Natural killer cell treated with Interleukin-12 subunit alpha and Interleukin-12 subunit beta and Interleukin-15 and Interleukin-18, amount 100 ng/mL, for 72 hours (primary cell): Measurements from ENCODE around the gene KCNAB1. TPM values are rescaled to one million over a fixed set of nuclear protein-coding genes. Genes with fewer than 3 reads are reported as not detected.

Source experiments
- ATAC-seq, 2 donors: fragments of 150-1000 bp; cut with Tn5 transposase in 1 of 2; sonication (Bioruptor Pico), chemical (Tn5 transposase) in 1 of 2; 2 replicates each; pipeline ENCODE4 v1.10.0; 2021
- DNase-seq: peaks from one replicate; pipeline ENCODE4 v3.0.0; 2022; ENCODE audit warnings: low spot score
- H3K27ac Mint-ChIP-seq, 2 donors: 1 replicate in 1 of 2; 2 replicates in 1 of 2; pipeline ENCODE4 v1.8.0; 2022; ENCODE audit warnings: mixed read lengths in 2 of 2, mild to moderate bottlenecking in 1 of 2, moderate library complexity in 1 of 2
- H3K27me3 Mint-ChIP-seq, 2 donors: 1 replicate in 1 of 2; 2 replicates in 1 of 2; pipeline ENCODE4 v1.8.0; 2022; ENCODE audit warnings: mixed read lengths in 2 of 2
- H3K36me3 Mint-ChIP-seq: one replicate; pipeline ENCODE4 v1.8.0; 2022; ENCODE audit warnings: mixed read lengths
- H3K4me1 Mint-ChIP-seq, 2 donors: 1 replicate in 1 of 2; 2 replicates in 1 of 2; pipeline ENCODE4 v1.8.0; 2022; ENCODE audit warnings: low read depth in 2 of 2, mixed read lengths in 2 of 2, mild to moderate bottlenecking in 1 of 2
- H3K4me3 Mint-ChIP-seq: one replicate; pipeline ENCODE4 v1.8.0; 2022; ENCODE audit warnings: mixed read lengths
- H3K9me3 Mint-ChIP-seq: 2 replicates; pipeline ENCODE4 v1.8.0; 2022; ENCODE audit warnings: mixed read lengths
- total RNA-seq, 2 donors: library from RNA; stranded (reverse); gene quantifications; one replicate each; pipeline ENCODE4 v1.2.3, GENCODE V29; 2022

KCNAB1 gene
- total RNA-seq, 2 donors from 2014 or later = not detected

GRCh38 chr3:156406393-156406792, 286.0 kb downstream of the KCNAB1 start:
- no peak for DNase-seq
- no peaks in the 10 kb centered on the region for H3K4me1 Mint-ChIP-seq
- H3K27ac Mint-ChIP-seq = no peak overlapping the region
- no peaks in the 10 kb centered on the region for H3K36me3 Mint-ChIP-seq
- no peaks in the 10 kb centered on the region for H3K9me3 Mint-ChIP-seq
- H3K27me3 Mint-ChIP-seq = peaks cover 7 to 33% of the 10 kb centered on the region in 2 donors
- no peak overlapping the region for H3K4me3 Mint-ChIP-seq
- ATAC-seq = peak in 1 of 2 donors; percentile 43

GRCh38 chr3:156407617-156408225, 287.3 kb downstream of the KCNAB1 start:
- H3K27ac Mint-ChIP-seq = no peak overlapping the region
- ATAC-seq (no peak), DNase-seq (no peak)
- H3K4me3 Mint-ChIP-seq = no peak overlapping the region
- H3K27me3 Mint-ChIP-seq = peaks cover 14 to 43% of the 10 kb centered on the region in 2 donors
- H3K4me1 Mint-ChIP-seq = no peaks in the 10 kb centered on the region
- H3K9me3 Mint-ChIP-seq = no peaks in the 10 kb centered on the region
- no peaks in the 10 kb centered on the region for H3K36me3 Mint-ChIP-seq

- no peak overlapping the region for H3K27ac Mint-ChIP-seq
- H3K27me3 Mint-ChIP-seq = peaks cover 19 to 44% of the 10 kb centered on the region in 2 donors
- ATAC-seq = no peak
- no peaks in the 10 kb centered on the region for H3K9me3 Mint-ChIP-seq
- no peak overlapping the region for H3K4me3 Mint-ChIP-seq
- H3K36me3 Mint-ChIP-seq = no peaks in the 10 kb centered on the region
- H3K4me1 Mint-ChIP-seq = no peaks in the 10 kb centered on the region
- DNase-seq = no peak
Measured at GRCh38 chr3:156409694-156410093, 289.3 kb downstream of the KCNAB1 start.

- H3K4me3 Mint-ChIP-seq = no peak overlapping the region
- no peaks in the 10 kb centered on the region for H3K9me3 Mint-ChIP-seq
- ATAC-seq (no peak), DNase-seq (no peak)
- H3K36me3 Mint-ChIP-seq = no peaks in the 10 kb centered on the region
- H3K27me3 Mint-ChIP-seq = peaks cover 32 to 43% of the 10 kb centered on the region in 2 donors
- no peak overlapping the region for H3K27ac Mint-ChIP-seq
- no peaks in the 10 kb centered on the region for H3K4me1 Mint-ChIP-seq
Measured at GRCh38 chr3:156412600-156412999, 292.2 kb downstream of the KCNAB1 start.

- peaks cover 32 to 47% of the 10 kb centered on the region in 2 donors for H3K27me3 Mint-ChIP-seq
- no peak overlapping the region for H3K4me3 Mint-ChIP-seq
- no peaks in the 10 kb centered on the region for H3K9me3 Mint-ChIP-seq
- H3K4me1 Mint-ChIP-seq = no peaks in the 10 kb centered on the region
- H3K36me3 Mint-ChIP-seq = no peaks in the 10 kb centered on the region
- no peak for DNase-seq
- ATAC-seq = peak in 1 of 2 donors; percentile 15
- H3K27ac Mint-ChIP-seq = no peak overlapping the region
Measured at GRCh38 chr3:156413293-156413892, 293.0 kb downstream of the KCNAB1 start.

- no peak for ATAC-seq
Measured at GRCh38 chr3:156416846-156417558, 296.6 kb downstream of the KCNAB1 start.

GRCh38 chr3:156417559-156418132, 297.3 kb downstream of the KCNAB1 start:
- H3K4me1 Mint-ChIP-seq = no peaks in the 10 kb centered on the region
- no peak for ATAC-seq
- no peaks in the 10 kb centered on the region for H3K9me3 Mint-ChIP-seq
- no peak for DNase-seq
- peaks cover 26 to 27% of the 10 kb centered on the region in 2 donors for H3K27me3 Mint-ChIP-seq
- no peaks in the 10 kb centered on the region for H3K36me3 Mint-ChIP-seq
- no peak overlapping the region for H3K4me3 Mint-ChIP-seq
- H3K27ac Mint-ChIP-seq = no peak overlapping the region

More at GRCh38 chr3:156416846-156417558, 296.6 kb downstream of the KCNAB1 start:
- Mint-ChIP-seq H3K4me3 (no peak overlapping the region), H3K4me1 (no peaks in the 10 kb centered on the region), H3K27me3 (peaks cover 29 to 32% of the 10 kb centered on the region in 2 donors), H3K27ac (no peak overlapping the region), H3K36me3 (no peaks in the 10 kb centered on the region), H3K9me3 (no peaks in the 10 kb centered on the region)
- DNase-seq = no peak

GRCh38 chr3:156418428-156418827, 298.1 kb downstream of the KCNAB1 start:
- Mint-ChIP-seq H3K27ac (no peak overlapping the region), H3K36me3 (no peaks in the 10 kb centered on the region), H3K4me1 (no peaks in the 10 kb centered on the region), H3K9me3 (no peaks in the 10 kb centered on the region), H3K27me3 (peaks cover 22 to 25% of the 10 kb centered on the region in 2 donors), H3K4me3 (no peak overlapping the region)
- DNase-seq (no peak), ATAC-seq (no peak)

- H3K27me3 Mint-ChIP-seq = peaks cover 13 to 14% of the 10 kb centered on the region in 2 donors
Measured at GRCh38 chr3:156421534-156421933, 301.2 kb downstream of the KCNAB1 start.

GRCh38 chr3:156424758-156425157, 304.4 kb downstream of the KCNAB1 start:
- Mint-ChIP-seq H3K4me3 (no peak overlapping the region), H3K27me3 (peaks cover 9 to 10% of the 10 kb centered on the region in 2 donors), H3K4me1 (no peaks in the 10 kb centered on the region), H3K27ac (no peak overlapping the region), H3K36me3 (no peaks in the 10 kb centered on the region), H3K9me3 (no peaks in the 10 kb centered on the region)
- ATAC-seq = no peak
- DNase-seq = no peak

More at GRCh38 chr3:156421534-156421933, 301.2 kb downstream of the KCNAB1 start:
- DNase-seq (no peak), ATAC-seq (peak in 1 of 2 donors; percentile 27)
- Mint-ChIP-seq H3K27ac (no peak overlapping the region), H3K4me1 (no peaks in the 10 kb centered on the region), H3K4me3 (no peak overlapping the region), H3K36me3 (no peaks in the 10 kb centered on the region), H3K9me3 (no peaks in the 10 kb centered on the region)

GRCh38 chr3:156425651-156426050, 305.3 kb downstream of the KCNAB1 start:
- DNase-seq (no peak), ATAC-seq (no peak)
- Mint-ChIP-seq H3K9me3 (no peaks in the 10 kb centered on the region), H3K27me3 (peaks cover 9 to 10% of the 10 kb centered on the region in 2 donors), H3K4me3 (no peak overlapping the region), H3K27ac (no peak overlapping the region), H3K4me1 (no peaks in the 10 kb centered on the region), H3K36me3 (no peaks in the 10 kb centered on the region)

GRCh38 chr3:156429125-156429524, 308.7 kb downstream of the KCNAB1 start:
- Mint-ChIP-seq H3K27me3 (peaks cover 22 to 23% of the 10 kb centered on the region in 2 donors), H3K9me3 (no peaks in the 10 kb centered on the region), H3K36me3 (no peaks in the 10 kb centered on the region), H3K4me1 (no peaks in the 10 kb centered on the region), H3K27ac (no peak overlapping the region), H3K4me3 (no peak overlapping the region)
- ATAC-seq (no peak), DNase-seq (no peak)

GRCh38 chr3:156431334-156432124, 311.2 kb downstream of the KCNAB1 start:
- Mint-ChIP-seq H3K4me3 (no peak overlapping the region), H3K9me3 (no peaks in the 10 kb centered on the region), H3K27me3 (peaks cover 28 to 31% of the 10 kb centered on the region in 2 donors), H3K36me3 (no peaks in the 10 kb centered on the region), H3K27ac (no peak overlapping the region), H3K4me1 (no peaks in the 10 kb centered on the region)
- ATAC-seq (no peak), DNase-seq (no peak)
